Measurements from ENCODE around the gene MBD4.

- TF ChIP-seq, protein P1, sequence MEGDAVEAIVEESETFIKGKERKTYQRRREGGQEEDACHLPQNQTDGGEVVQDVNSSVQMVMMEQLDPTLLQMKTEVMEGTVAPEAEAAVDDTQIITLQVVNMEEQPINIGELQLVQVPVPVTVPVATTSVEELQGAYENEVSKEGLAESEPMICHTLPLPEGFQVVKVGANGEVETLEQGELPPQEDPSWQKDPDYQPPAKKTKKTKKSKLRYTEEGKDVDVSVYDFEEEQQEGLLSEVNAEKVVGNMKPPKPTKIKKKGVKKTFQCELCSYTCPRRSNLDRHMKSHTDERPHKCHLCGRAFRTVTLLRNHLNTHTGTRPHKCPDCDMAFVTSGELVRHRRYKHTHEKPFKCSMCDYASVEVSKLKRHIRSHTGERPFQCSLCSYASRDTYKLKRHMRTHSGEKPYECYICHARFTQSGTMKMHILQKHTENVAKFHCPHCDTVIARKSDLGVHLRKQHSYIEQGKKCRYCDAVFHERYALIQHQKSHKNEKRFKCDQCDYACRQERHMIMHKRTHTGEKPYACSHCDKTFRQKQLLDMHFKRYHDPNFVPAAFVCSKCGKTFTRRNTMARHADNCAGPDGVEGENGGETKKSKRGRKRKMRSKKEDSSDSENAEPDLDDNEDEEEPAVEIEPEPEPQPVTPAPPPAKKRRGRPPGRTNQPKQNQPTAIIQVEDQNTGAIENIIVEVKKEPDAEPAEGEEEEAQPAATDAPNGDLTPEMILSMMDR (IDR thresholded peaks at IDR 0.05) = no peak
- TF ChIP-seq ZFX (IDR thresholded peaks at IDR 0.05; ENCODE audit: borderline replicate concordance) = no peak
These were observed 37.1 kb downstream of the MBD4 start for GRCh38 chr3:129402616-129403015.
